ENCODE data around the gene CA10. TPM values are rescaled to one million over a fixed set of nuclear protein-coding genes. Genes with fewer than 3 reads are reported as not detected.

The CA10 gene
- total and polyA plus RNA-seq, 2 donors (not counting 3 experiments of a cell fraction or from before 2014, with no cell fraction given), result not detected

GRCh38 chr17:51947160-51947735, 211.3 kb downstream of the CA10 start:
- POLR2A ChIA-PET, result no interaction called here
- H3K79me2 ChIP-seq (ENCODE audit: control insufficient read depth, insufficient read depth, low read length), result no peaks in the 10 kb centered on the region
- peaks cover 2% of the 10 kb centered on the region for H3K9me3 ChIP-seq (replicated peaks; ENCODE audit: control insufficient read depth, insufficient read depth, low read length)
- no peak for TF ChIP-seq FOS (IDR thresholded peaks at IDR 0.05; ENCODE audit: borderline replicate concordance, insufficient read depth, low read length)
- no peak for TF ChIP-seq EZH2 (IDR thresholded peaks at IDR 0.05; ENCODE audit: borderline replicate concordance, low read depth, low read length, severe bottlenecking)
- TF ChIP-seq MYC (IDR thresholded peaks at IDR 0.05; ENCODE audit: low read depth, low read length), result no peak
- TF ChIP-seq POLR2A (IDR thresholded peaks at IDR 0.05; ENCODE audit: low read depth, low read length), result no peak
- no peak for TF ChIP-seq CTCF (IDR thresholded peaks at IDR 0.05; ENCODE audit: extremely low read depth in 1 of 2, insufficient read depth in 1 of 2, low read depth in 1 of 2, low read length in 2 of 2)
- no peak for TF ChIP-seq JUN (IDR thresholded peaks at IDR 0.05; ENCODE audit: borderline replicate concordance, insufficient read depth, insufficient read length, low read depth)
- no peak for TF ChIP-seq GATA2 (IDR thresholded peaks at IDR 0.05; ENCODE audit: insufficient read depth, insufficient read length, low read depth, low read length)
- no peak for TF ChIP-seq MAX (IDR thresholded peaks at IDR 0.05; ENCODE audit: insufficient read depth, insufficient read length)
- TF ChIP-seq POLR2AphosphoS5 (IDR thresholded peaks at IDR 0.05; ENCODE audit: insufficient read depth, low read depth, low read length), result no peak
- CTCF ChIA-PET, result no interaction called here
- no peaks in the 10 kb centered on the region for H4K20me1 ChIP-seq (replicated peaks; ENCODE audit: control insufficient read depth, extremely low read depth, insufficient read depth, low read length)
- dilution Hi-C loops (cut with MboI; ENCODE audit: extremely low pct_ligation_motif_present, low sequenced_read_pairs), result no loop called here
- no peak overlapping the region for H3K4me3 ChIP-seq (replicated peaks in 1 of 3; ENCODE audit: insufficient read depth in 1 of 3, low read depth in 1 of 3, low read length in 3 of 3)
- H3K27ac ChIP-seq (ENCODE audit: insufficient read depth, low read depth, low read length), result no peak overlapping the region
- no peak overlapping the region for H3K4me2 ChIP-seq (ENCODE audit: insufficient read depth, low read length)
- no peaks in the 10 kb centered on the region for H3K9me1 ChIP-seq (replicated peaks; ENCODE audit: control insufficient read depth, extremely low read depth, insufficient read depth, low read length)
- H3K36me3 ChIP-seq (ENCODE audit: control insufficient read depth in 2 of 2, extremely low read depth in 1 of 2, insufficient read depth in 2 of 2, low read length in 2 of 2), result no peaks in the 10 kb centered on the region
- no TSS peak for BruUV-seq (replicated peaks)
- no peak overlapping the region for H2AFZ ChIP-seq (ENCODE audit: low read depth, low read length)
- intact Hi-C loops (cut with micrococcal nuclease), result no loop called here
- H3K4me1 ChIP-seq (ENCODE audit: control insufficient read depth, extremely low read depth, insufficient read depth, low read length), result no peaks in the 10 kb centered on the region
- no peaks in the 10 kb centered on the region for H3K27me3 ChIP-seq (ENCODE audit: control insufficient read depth in 2 of 2, insufficient read depth in 2 of 2, low read length in 2 of 2)
- DNase-seq (ENCODE audit: low read depth, low spot score) (no peak), FAIRE-seq (no peak)
- H3K9ac ChIP-seq (replicated peaks; ENCODE audit: extremely low read depth, insufficient read depth, low read length), result no peak overlapping the region
